ENCODE results near the gene SORCS1.

GRCh38 chr10:106897719-106898118, 266.8 kb downstream of the SORCS1 start:
- TF ChIP-seq, protein P1, sequence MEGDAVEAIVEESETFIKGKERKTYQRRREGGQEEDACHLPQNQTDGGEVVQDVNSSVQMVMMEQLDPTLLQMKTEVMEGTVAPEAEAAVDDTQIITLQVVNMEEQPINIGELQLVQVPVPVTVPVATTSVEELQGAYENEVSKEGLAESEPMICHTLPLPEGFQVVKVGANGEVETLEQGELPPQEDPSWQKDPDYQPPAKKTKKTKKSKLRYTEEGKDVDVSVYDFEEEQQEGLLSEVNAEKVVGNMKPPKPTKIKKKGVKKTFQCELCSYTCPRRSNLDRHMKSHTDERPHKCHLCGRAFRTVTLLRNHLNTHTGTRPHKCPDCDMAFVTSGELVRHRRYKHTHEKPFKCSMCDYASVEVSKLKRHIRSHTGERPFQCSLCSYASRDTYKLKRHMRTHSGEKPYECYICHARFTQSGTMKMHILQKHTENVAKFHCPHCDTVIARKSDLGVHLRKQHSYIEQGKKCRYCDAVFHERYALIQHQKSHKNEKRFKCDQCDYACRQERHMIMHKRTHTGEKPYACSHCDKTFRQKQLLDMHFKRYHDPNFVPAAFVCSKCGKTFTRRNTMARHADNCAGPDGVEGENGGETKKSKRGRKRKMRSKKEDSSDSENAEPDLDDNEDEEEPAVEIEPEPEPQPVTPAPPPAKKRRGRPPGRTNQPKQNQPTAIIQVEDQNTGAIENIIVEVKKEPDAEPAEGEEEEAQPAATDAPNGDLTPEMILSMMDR (IDR thresholded peaks at IDR 0.05): no peak
- TF ChIP-seq POLR2AphosphoS5 (IDR thresholded peaks at IDR 0.05): no peak

All from prostate gland (tissue), 2 donors.